Bronchial epithelial cell (primary cell): ENCODE measurements around the gene SH2D4B. TPM values are rescaled to one million over a fixed set of nuclear protein-coding genes. Genes with fewer than 3 reads are reported as not detected.
A peak's percentile ranks its signal among the peaks of the same experiment; 100 is the strongest.

ENCODE experiments used
- DNase-seq: peaks from one replicate; pipeline ENCODE4 v3.0.0-alpha.2; 2010; ENCODE audit warnings: low read depth
- FAIRE-seq: peaks from 2 replicates; lab custom pipeline; 2011; peaks lifted over from hg19 to GRCh38; lab: Jason Lieb, UNC
- H3K27me3 ChIP-seq: 2 replicates; pipeline ENCODE4 v1.5.1; 2011; ENCODE audit warnings: low read length; ENCODE audit not compliant: control insufficient read depth, insufficient read depth
- H3K36me3 ChIP-seq: 2 replicates; pipeline ENCODE4 v1.5.1; 2011; ENCODE audit warnings: low read length; ENCODE audit not compliant: control insufficient read depth, insufficient read depth
- H3K4me3 ChIP-seq: 2 replicates; pipeline ENCODE4 v1.5.1; 2011; ENCODE audit warnings: mild to moderate bottlenecking, low read depth, low read length, control low read depth
- total RNA-seq: library from RNA; depleted of rRNA; stranded (reverse); fragments of >200 nt; gene quantifications from 2 replicates; pipeline ENCODE4 v1.2.1, GENCODE V29; 2014
- TF ChIP-seq, protein P1 (sequence below): IDR thresholded peaks from 2 replicates; pipeline ENCODE4 v1.5.1; 2011; ENCODE audit warnings: mild to moderate bottlenecking, moderate library complexity, low read length, control low read depth, inconsistent platforms; ENCODE audit not compliant: insufficient read depth, severe bottlenecking

The SH2D4B gene
- total RNA-seq, 1 donor from 2014 or later, result under 0.01 TPM

DNA sequence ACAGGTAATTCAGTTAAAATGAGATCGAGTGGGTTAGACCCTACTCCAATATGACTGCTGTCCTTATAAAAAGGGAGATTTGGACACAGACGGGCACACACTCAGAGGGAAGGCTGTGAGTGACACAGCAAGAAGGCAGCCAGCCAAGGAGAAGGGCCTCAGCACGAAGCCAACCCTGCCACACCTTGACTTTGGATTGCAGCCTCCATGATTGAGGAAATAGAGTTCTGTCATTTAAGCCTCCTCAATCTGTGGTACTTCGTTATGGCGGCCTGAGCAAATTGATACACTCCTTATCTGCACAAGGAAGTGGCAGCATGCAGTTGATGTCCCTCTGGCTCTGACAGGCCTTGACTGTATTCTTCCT lies 43.8 kb downstream of the SH2D4B start:
- H3K36me3 ChIP-seq, result no peaks in the 10 kb centered on the region
- FAIRE-seq (peak; percentile 50), DNase-seq (peak; percentile 18)
- H3K4me3 ChIP-seq, result no peak overlapping the region
- TF ChIP-seq, protein P1, sequence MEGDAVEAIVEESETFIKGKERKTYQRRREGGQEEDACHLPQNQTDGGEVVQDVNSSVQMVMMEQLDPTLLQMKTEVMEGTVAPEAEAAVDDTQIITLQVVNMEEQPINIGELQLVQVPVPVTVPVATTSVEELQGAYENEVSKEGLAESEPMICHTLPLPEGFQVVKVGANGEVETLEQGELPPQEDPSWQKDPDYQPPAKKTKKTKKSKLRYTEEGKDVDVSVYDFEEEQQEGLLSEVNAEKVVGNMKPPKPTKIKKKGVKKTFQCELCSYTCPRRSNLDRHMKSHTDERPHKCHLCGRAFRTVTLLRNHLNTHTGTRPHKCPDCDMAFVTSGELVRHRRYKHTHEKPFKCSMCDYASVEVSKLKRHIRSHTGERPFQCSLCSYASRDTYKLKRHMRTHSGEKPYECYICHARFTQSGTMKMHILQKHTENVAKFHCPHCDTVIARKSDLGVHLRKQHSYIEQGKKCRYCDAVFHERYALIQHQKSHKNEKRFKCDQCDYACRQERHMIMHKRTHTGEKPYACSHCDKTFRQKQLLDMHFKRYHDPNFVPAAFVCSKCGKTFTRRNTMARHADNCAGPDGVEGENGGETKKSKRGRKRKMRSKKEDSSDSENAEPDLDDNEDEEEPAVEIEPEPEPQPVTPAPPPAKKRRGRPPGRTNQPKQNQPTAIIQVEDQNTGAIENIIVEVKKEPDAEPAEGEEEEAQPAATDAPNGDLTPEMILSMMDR, result no peak
- no peaks in the 10 kb centered on the region for H3K27me3 ChIP-seq

DNA sequence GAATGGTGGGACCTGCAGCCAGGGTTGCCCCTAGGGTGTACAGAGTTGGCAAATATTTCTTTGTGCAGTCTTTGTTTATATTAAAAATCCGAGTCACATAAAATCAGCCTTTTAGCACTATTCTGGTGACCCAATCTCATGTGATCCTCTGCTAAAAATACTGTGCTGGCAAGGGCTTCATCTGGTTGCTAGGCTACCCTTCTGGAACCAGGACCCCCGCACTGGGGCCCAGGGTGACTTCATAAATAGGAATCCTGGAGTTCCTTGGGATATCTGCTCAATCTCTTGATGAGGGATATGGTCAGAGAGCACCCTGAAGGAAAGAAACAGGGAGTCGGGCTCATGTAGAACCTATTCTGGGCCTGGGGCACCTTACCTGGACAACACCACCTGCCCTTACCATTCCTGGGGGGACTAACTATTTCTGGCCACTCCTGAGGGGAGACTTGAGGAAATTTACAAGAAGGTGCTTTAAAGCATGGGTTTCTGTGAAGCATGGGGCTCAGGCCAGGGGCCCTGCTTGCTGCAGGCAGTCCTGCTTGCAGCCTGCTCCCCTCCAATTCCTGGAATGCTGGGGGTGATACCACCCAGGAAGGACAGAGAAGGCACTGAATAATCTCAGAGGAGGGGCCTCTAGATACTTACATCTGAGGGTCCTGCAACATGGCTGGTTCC lies 44.7 kb downstream of the SH2D4B start:
- no peaks in the 10 kb centered on the region for H3K27me3 ChIP-seq
- H3K36me3 ChIP-seq, result no peaks in the 10 kb centered on the region
- DNase-seq (no peak), FAIRE-seq (no peak)
- no peak overlapping the region for H3K4me3 ChIP-seq
- TF ChIP-seq, protein P1, result no peak

DNA sequence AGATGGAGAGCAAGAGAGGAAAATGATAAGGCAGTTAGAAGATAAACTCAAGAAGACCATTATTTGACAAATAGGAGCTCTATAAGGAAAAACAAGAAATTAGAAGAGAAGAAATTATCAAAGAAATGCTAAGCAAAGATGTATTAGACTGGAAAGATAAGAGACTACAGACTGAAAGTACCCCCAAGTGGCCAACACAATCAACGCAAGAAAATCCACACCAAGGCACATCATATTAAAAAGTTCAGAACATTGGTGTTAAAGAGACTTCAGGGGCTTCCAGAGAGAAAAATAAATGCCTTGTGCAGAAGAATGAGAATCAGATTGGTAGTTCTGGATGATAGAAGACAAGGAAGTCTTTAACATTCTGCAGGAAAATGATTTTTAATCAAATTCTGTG lies 46.0 kb downstream of the SH2D4B start:
- no peaks in the 10 kb centered on the region for H3K27me3 ChIP-seq
- TF ChIP-seq, protein P1, result no peak
- H3K36me3 ChIP-seq, result no peaks in the 10 kb centered on the region
- no peak overlapping the region for H3K4me3 ChIP-seq
- DNase-seq (no peak), FAIRE-seq (no peak)

DNA sequence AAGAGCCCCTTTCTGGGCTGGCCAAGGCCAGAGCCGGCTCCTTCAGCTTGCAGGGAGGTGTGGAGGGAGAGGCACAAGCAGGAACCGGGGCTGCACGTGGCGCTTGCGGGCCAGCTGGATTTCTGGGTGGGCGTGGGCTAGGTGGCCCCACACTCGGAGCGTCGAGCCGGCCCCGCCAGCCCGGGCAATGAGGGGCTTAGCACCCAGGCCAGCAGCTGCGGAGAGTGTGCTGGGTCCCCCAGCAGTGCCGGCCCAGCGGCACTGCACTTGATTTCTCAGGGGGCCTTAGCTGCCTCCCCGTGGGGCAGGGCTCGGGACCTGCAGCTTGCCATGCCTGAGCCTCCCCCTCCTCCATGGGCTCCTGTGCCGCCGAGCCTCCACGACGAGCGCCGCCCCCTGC lies 48.1 kb downstream of the SH2D4B start:
- FAIRE-seq (no peak), DNase-seq (no peak)
- TF ChIP-seq, protein P1, result no peak
- Histone ChIP-seq H3K27me3 (no peaks in the 10 kb centered on the region), H3K4me3 (no peak overlapping the region), H3K36me3 (no peaks in the 10 kb centered on the region)

DNA sequence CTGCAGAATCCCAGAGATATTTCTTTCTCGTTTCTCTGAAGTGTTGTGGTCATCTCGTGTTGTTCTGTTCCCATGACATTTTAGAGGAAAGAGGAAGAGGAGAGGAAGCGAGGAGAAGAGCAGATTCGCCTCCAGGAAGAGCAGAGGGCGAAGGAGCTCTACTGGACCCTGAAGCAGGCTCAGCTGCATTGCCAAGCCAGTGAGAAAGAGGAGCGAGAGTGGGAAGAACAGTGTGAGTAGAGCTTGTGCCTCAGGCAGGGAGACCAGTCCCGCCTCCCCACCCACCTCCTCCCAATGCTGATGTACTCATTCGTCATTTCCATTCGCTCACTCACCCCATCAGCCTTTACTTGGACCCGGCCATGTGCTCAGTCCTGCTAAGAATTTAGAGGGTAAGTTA lies 50.8 kb downstream of the SH2D4B start:
- peak; percentile 11 for DNase-seq

More for the DNA sequence above, 50.8 kb downstream of the SH2D4B start:
- H3K4me3 ChIP-seq, result no peak overlapping the region
- H3K27me3 ChIP-seq, result no peaks in the 10 kb centered on the region
- no peak for FAIRE-seq
- TF ChIP-seq, protein P1, result no peak
- no peaks in the 10 kb centered on the region for H3K36me3 ChIP-seq
